Tibial nerve (tissue), 4 donors: ENCODE data around the gene ARHGAP26. TPM values are rescaled to one million over a fixed set of nuclear protein-coding genes. Genes with fewer than 3 reads are reported as not detected.

Experiments
- DNase-seq, 2 donors: peaks; one replicate each; pipeline ENCODE4 v3.0.0-alpha.2; 2019; ENCODE audit warnings: low spot score in 2 of 2
- H3K27ac ChIP-seq, 4 donors: fragments of 200-600 bp; sonication (generic) in 3 of 4; one replicate each; pipeline ENCODE4 v1.5.1; 2017 to 2019; ENCODE audit warnings: mild to moderate bottlenecking in 1 of 4
- H3K27me3 ChIP-seq, 2 donors: fragments of 200-600 bp; sonication (generic) in 1 of 2; one replicate each; pipeline versions ENCODE4 v1.5.1 to v1.6.0; 2017 to 2019
- H3K36me3 ChIP-seq, 3 donors: fragments of 200-600 bp; sonication (generic); one replicate each; pipeline ENCODE4 v1.5.1; 2018 to 2019
- H3K4me1 ChIP-seq, 4 donors: fragments of 200-600 bp; sonication (generic) in 3 of 4; one replicate each; pipeline ENCODE4 v1.5.1; 2017 to 2019
- H3K4me3 ChIP-seq, 4 donors: fragments of 200-600 bp; sonication (generic) in 3 of 4; one replicate each; pipeline ENCODE4 v1.5.1; 2017 to 2019; ENCODE audit warnings: mild to moderate bottlenecking in 1 of 4, moderate library complexity in 1 of 4
- H3K9me3 ChIP-seq, 4 donors: fragments of 200-600 bp; sonication (generic) in 3 of 4; one replicate each; pipeline ENCODE4 v1.5.1; 2017 to 2019
- EP300 ChIP-seq, 2 donors: sonication (generic); formaldehyde crosslinking; IDR thresholded peaks; one replicate each; pipeline ENCODE4 v1.6.1; 2017; ENCODE audit warnings: antibody characterized with exemption in 2 of 2, mild to moderate bottlenecking in 1 of 2
- POLR2A ChIP-seq, 2 donors: fragments of 450-650 bp; IDR thresholded peaks; one replicate each; pipeline ENCODE4 v1.6.1; 2017; ENCODE audit warnings: antibody characterized with exemption in 2 of 2, mild to moderate bottlenecking in 2 of 2, moderate library complexity in 2 of 2
- WGBS, 2 donors: methylation state at CpG; one replicate each; pipeline ENCODE4 v1.1.5; 2018; 5-methylcytosine and 5-hydroxymethylcytosine counted together
- total RNA-seq, 4 donors: library from RNA; depleted of rRNA; stranded (reverse); fragments of >200 nt; gene quantifications; one replicate each; pipeline ENCODE4 v1.1.0, GENCODE V29; 2016
- TF ChIP-seq, protein P1 (sequence below), 5 experiments: fragments of 200-600 bp in 3 of 5; fragments of 450-650 bp in 2 of 5; sonication (generic) in 3 of 5; IDR thresholded peaks; one replicate each; pipeline ENCODE4 v1.5.1; 2016 to 2019; ENCODE audit warnings: antibody characterized with exemption in 5 of 5, mild to moderate bottlenecking in 3 of 5, moderate library complexity in 2 of 5

The ARHGAP26 gene
- total RNA-seq, 4 donors from 2014 or later, result 33.7 to 77.8 (median 57.8) TPM

GRCh38 chr5:143208365-143208641 lies 438.1 kb downstream of the ARHGAP26 start:
- DNase-seq, result no peak
- Histone ChIP-seq H3K4me1 (peaks cover 0 to 26% (median 1%) of the 10 kb centered on the region in 4 donors), H3K27ac (peak overlapping the region in 2 of 4 donors; percentile 0 to 39), H3K4me3 (no peak overlapping the region), H3K36me3 (no peaks in the 10 kb centered on the region), H3K27me3 (no peaks in the 10 kb centered on the region), H3K9me3 (no peaks in the 10 kb centered on the region)
- 63% methylated on average over 2 of the region's 2 CpGs for WGBS, 2 donors
- TF ChIP-seq EP300 (IDR thresholded peaks at IDR 0.05) (no peak), POLR2A (IDR thresholded peaks at IDR 0.05) (no peak)
- TF ChIP-seq, protein P1, sequence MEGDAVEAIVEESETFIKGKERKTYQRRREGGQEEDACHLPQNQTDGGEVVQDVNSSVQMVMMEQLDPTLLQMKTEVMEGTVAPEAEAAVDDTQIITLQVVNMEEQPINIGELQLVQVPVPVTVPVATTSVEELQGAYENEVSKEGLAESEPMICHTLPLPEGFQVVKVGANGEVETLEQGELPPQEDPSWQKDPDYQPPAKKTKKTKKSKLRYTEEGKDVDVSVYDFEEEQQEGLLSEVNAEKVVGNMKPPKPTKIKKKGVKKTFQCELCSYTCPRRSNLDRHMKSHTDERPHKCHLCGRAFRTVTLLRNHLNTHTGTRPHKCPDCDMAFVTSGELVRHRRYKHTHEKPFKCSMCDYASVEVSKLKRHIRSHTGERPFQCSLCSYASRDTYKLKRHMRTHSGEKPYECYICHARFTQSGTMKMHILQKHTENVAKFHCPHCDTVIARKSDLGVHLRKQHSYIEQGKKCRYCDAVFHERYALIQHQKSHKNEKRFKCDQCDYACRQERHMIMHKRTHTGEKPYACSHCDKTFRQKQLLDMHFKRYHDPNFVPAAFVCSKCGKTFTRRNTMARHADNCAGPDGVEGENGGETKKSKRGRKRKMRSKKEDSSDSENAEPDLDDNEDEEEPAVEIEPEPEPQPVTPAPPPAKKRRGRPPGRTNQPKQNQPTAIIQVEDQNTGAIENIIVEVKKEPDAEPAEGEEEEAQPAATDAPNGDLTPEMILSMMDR (IDR thresholded peaks at IDR 0.05), result no peak

DNA sequence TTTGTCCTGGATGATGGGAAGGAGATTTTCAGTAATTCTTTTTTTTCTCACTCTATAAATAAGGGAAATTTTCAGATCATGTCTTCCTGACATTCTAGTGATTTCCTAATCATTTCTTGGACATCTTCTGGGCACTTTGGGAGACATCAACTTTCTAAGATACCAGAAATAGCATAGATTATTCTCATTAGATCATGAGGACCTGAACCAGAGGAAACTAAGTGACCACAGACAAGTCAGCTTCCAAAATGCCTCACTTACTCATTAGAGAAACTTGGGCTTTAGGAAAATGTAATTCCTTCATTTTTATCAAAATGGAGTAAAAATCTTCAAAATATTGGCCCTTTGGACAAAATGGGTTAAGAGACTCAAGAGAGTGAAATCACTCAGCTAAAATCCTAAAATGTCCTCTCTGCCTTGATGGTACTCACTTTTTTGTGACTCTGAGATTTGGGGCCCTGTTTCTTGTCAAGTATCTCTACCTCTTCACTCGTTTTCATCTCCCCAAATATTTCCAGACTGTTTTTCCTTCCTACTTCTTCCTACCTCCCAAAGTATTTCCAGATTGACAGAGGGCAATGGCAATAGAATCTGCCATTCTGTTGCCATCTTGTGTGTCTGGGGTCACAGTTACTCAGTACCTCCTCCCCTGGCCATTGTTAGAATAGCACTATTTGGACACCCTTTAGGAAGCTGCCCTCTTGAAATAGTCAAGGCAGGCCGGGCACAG lies 438.8 kb downstream of the ARHGAP26 start:
- TF ChIP-seq EP300 (IDR thresholded peaks at IDR 0.05) (no peak), POLR2A (IDR thresholded peaks at IDR 0.05) (no peak)
- TF ChIP-seq, protein P1 (IDR thresholded peaks at IDR 0.05), result no peak
- Histone ChIP-seq H3K9me3 (no peaks in the 10 kb centered on the region), H3K4me3 (no peak overlapping the region), H3K36me3 (no peaks in the 10 kb centered on the region), H3K27ac (no peak overlapping the region), H3K4me1 (peaks cover 0 to 32% (median 4%) of the 10 kb centered on the region in 4 donors), H3K27me3 (no peaks in the 10 kb centered on the region)
- 89 to 93% methylated on average over 2 of the region's 2 CpGs for WGBS, 2 donors
- no peak for DNase-seq

- H3K9me3 ChIP-seq, result no peaks in the 10 kb centered on the region
- no peak for DNase-seq
- no peak overlapping the region for H3K27ac ChIP-seq
- peaks cover 0 to 7% (median 3%) of the 10 kb centered on the region in 3 donors for H3K36me3 ChIP-seq
- H3K4me3 ChIP-seq, result no peak overlapping the region
- WGBS, 2 donors, result 90% methylated on average over 11 of the region's 11 CpGs
- no peaks in the 10 kb centered on the region for H3K27me3 ChIP-seq
- peaks cover 0 to 33% (median 5%) of the 10 kb centered on the region in 4 donors for H3K4me1 ChIP-seq
- no peak for TF ChIP-seq EP300 (IDR thresholded peaks at IDR 0.05)
- no peak for TF ChIP-seq POLR2A (IDR thresholded peaks at IDR 0.05)
- TF ChIP-seq, protein P1 (IDR thresholded peaks at IDR 0.05), result no peak
These were observed 439.8 kb downstream of the ARHGAP26 start for GRCh38 chr5:143209881-143210395.

GRCh38 chr5:143210576-143210975 lies 440.4 kb downstream of the ARHGAP26 start:
- Histone ChIP-seq H3K27me3 (no peaks in the 10 kb centered on the region), H3K4me1 (peaks cover 0 to 28% (median 5%) of the 10 kb centered on the region in 4 donors), H3K9me3 (no peaks in the 10 kb centered on the region), H3K36me3 (peaks cover 0 to 7% (median 4%) of the 10 kb centered on the region in 3 donors), H3K27ac (no peak overlapping the region), H3K4me3 (no peak overlapping the region)
- DNase-seq, result no peak
- WGBS, 2 donors, result 95 to 100% methylated on average over 4 of the region's 4 CpGs
- TF ChIP-seq, protein P1 (IDR thresholded peaks at IDR 0.05), result no peak
- no peak for TF ChIP-seq EP300 (IDR thresholded peaks at IDR 0.05)

- Histone ChIP-seq H3K4me3 (no peak overlapping the region), H3K27ac (no peak overlapping the region), H3K9me3 (no peaks in the 10 kb centered on the region), H3K27me3 (no peaks in the 10 kb centered on the region), H3K36me3 (peaks cover 0 to 20% (median 4%) of the 10 kb centered on the region in 3 donors), H3K4me1 (peaks cover 0 to 30% (median 5%) of the 10 kb centered on the region in 4 donors)
- 52 to 63% methylated on average over 1 of the region's 1 CpG for WGBS, 2 donors
- no peak for DNase-seq
- TF ChIP-seq, protein P1 (IDR thresholded peaks at IDR 0.05), result no peak
- TF ChIP-seq EP300 (IDR thresholded peaks at IDR 0.05), result no peak
- TF ChIP-seq POLR2A (IDR thresholded peaks at IDR 0.05), result no peak
These were observed 442.1 kb downstream of the ARHGAP26 start for GRCh38 chr5:143212261-143212660.
